Measurements from ENCODE around the gene RAB30. TPM values are rescaled to one million over a fixed set of nuclear protein-coding genes. Genes with fewer than 3 reads are reported as not detected.

The RAB30 gene
- total and polyA plus RNA-seq, 7 donors = 6.0 to 29.9 (median 24.0) TPM

- TF ChIP-seq POLR2A (IDR thresholded peaks at IDR 0.05) = no peak
- no peak for TF ChIP-seq EP300 (IDR thresholded peaks at IDR 0.05)
- no peak for TF ChIP-seq POLR2AphosphoS5 (IDR thresholded peaks at IDR 0.05)
- no peak for TF ChIP-seq CTCF (IDR thresholded peaks at IDR 0.05)
- Histone ChIP-seq H3K27ac (peak overlapping the region in 3 of 4 donors; percentile 33 to 46 (median 44)), H3K9me3 (no peaks in the 10 kb centered on the region), H3K36me3 (no peaks in the 10 kb centered on the region), H3K27me3 (no peaks in the 10 kb centered on the region), H3K4me1 (peaks cover 0 to 19% (median 15%) of the 10 kb centered on the region in 4 donors), H3K4me3 (no peak overlapping the region)
- intact Hi-C loops (cut with DNase I) = no loop called here
- WGBS, 2 donors = 96 to 97% methylated on average over 3 of the region's 3 CpGs
- DNase-seq = no peak
Observed at GRCh38 chr11:83116015-83116641, 44.4 kb upstream of the RAB30 start.

- WGBS, 2 donors = 77 to 83% methylated on average over 5 of the region's 5 CpGs
- peak; percentile 69 for DNase-seq
- Histone ChIP-seq H3K27me3 (no peaks in the 10 kb centered on the region), H3K27ac (peak overlapping the region in 3 of 4 donors; percentile 33 to 46 (median 44)), H3K9me3 (no peaks in the 10 kb centered on the region), H3K36me3 (no peaks in the 10 kb centered on the region), H3K4me1 (peaks cover 0 to 19% (median 15%) of the 10 kb centered on the region in 4 donors), H3K4me3 (peak overlapping the region in 2 of 4 donors; percentile 10 to 15)
- intact Hi-C loops (cut with DNase I) = no loop called here
- no peak for TF ChIP-seq POLR2AphosphoS5 (IDR thresholded peaks at IDR 0.05)
- no peak for TF ChIP-seq POLR2A (IDR thresholded peaks at IDR 0.05)
- no peak for TF ChIP-seq CTCF (IDR thresholded peaks at IDR 0.05)
- no peak for TF ChIP-seq EP300 (IDR thresholded peaks at IDR 0.05)
Observed at GRCh38 chr11:83115551-83115950, 43.9 kb upstream of the RAB30 start.

- Histone ChIP-seq H3K27me3 (no peaks in the 10 kb centered on the region), H3K9me3 (no peaks in the 10 kb centered on the region), H3K36me3 (no peaks in the 10 kb centered on the region), H3K4me3 (peak overlapping the region in 2 of 4 donors; percentile 10 to 15), H3K27ac (peak overlapping the region in 3 of 4 donors; percentile 33 to 46 (median 44)), H3K4me1 (peaks cover 0 to 19% (median 15%) of the 10 kb centered on the region in 4 donors)
- intact Hi-C loops (cut with DNase I) = no loop called here
- WGBS, 2 donors = 89 to 94% methylated on average over 3 of the region's 3 CpGs
- TF ChIP-seq CTCF (IDR thresholded peaks at IDR 0.05) (no peak), POLR2A (IDR thresholded peaks at IDR 0.05) (no peak), POLR2AphosphoS5 (IDR thresholded peaks at IDR 0.05) (no peak), EP300 (IDR thresholded peaks at IDR 0.05) (no peak)
- DNase-seq = no peak
Observed at GRCh38 chr11:83115026-83115425, 43.3 kb upstream of the RAB30 start.

GRCh38 chr11:83112886-83113285 is 41.2 kb upstream of the RAB30 start:
- intact Hi-C loops (cut with DNase I) = no loop called here
- 64 to 76% methylated on average over 2 of the region's 2 CpGs for WGBS, 2 donors
- H3K4me3 ChIP-seq = no peak overlapping the region
- no peaks in the 10 kb centered on the region for H3K9me3 ChIP-seq
- no peak for TF ChIP-seq POLR2AphosphoS5 (IDR thresholded peaks at IDR 0.05)
- TF ChIP-seq EP300 (IDR thresholded peaks at IDR 0.05) = no peak
- TF ChIP-seq CTCF (IDR thresholded peaks at IDR 0.05) = no peak
- TF ChIP-seq POLR2A (IDR thresholded peaks at IDR 0.05) = no peak
- no peaks in the 10 kb centered on the region for H3K36me3 ChIP-seq
- peaks cover 0 to 19% (median 13%) of the 10 kb centered on the region in 4 donors for H3K4me1 ChIP-seq
- no peak for DNase-seq
- no peaks in the 10 kb centered on the region for H3K27me3 ChIP-seq
- no peak overlapping the region for H3K27ac ChIP-seq
